HG02571 (cell line): ENCODE results near the gene SCN10A.

Source experiments
- ATAC-seq: cut with Tn5 transposase; IDR thresholded peaks from one replicate; pipeline ENCODE4 v1.9.1; 2021; ENCODE audit warnings: mild to moderate bottlenecking, moderate library complexity; ENCODE audit not compliant: unreplicated experiment

SCN10A gene

GRCh38 chr3:38782148-38782547, 33.9 kb downstream of the SCN10A start:
- ATAC-seq = no peak

GRCh38 chr3:38773528-38773927, 42.5 kb downstream of the SCN10A start:
- no peak for ATAC-seq

- no peak for ATAC-seq
Observed at GRCh38 chr3:38763569-38763968, 52.4 kb downstream of the SCN10A start.

- ATAC-seq = no peak
Observed at GRCh38 chr3:38758557-38758956, 57.5 kb downstream of the SCN10A start.

GRCh38 chr3:38757721-38758120, 58.3 kb downstream of the SCN10A start:
- ATAC-seq = no peak

GRCh38 chr3:38756892-38757291, 59.1 kb downstream of the SCN10A start:
- ATAC-seq = no peak

- ATAC-seq = no peak
Observed at GRCh38 chr3:38755130-38755529, 60.9 kb downstream of the SCN10A start.

- no peak for ATAC-seq
Observed at GRCh38 chr3:38746641-38747040, 69.4 kb downstream of the SCN10A start.

- no peak for ATAC-seq
Observed at GRCh38 chr3:38743043-38743442, 73.0 kb downstream of the SCN10A start.

GRCh38 chr3:38742550-38742949, 73.5 kb downstream of the SCN10A start:
- ATAC-seq = no peak

- ATAC-seq = no peak
Observed at GRCh38 chr3:38740537-38740936, 75.5 kb downstream of the SCN10A start.

GRCh38 chr3:38739931-38740330, 76.1 kb downstream of the SCN10A start:
- ATAC-seq = no peak

- no peak for ATAC-seq
Observed at GRCh38 chr3:38739396-38739689, 76.7 kb downstream of the SCN10A start.

GRCh38 chr3:38738630-38739395, 77.2 kb downstream of the SCN10A start:
- ATAC-seq = no peak

GRCh38 chr3:38731522-38731921, 84.5 kb downstream of the SCN10A start:
- ATAC-seq = no peak

- no peak for ATAC-seq
Observed at GRCh38 chr3:38730281-38730680, 85.7 kb downstream of the SCN10A start.

GRCh38 chr3:38728008-38728407, 88.0 kb downstream of the SCN10A start:
- ATAC-seq = no peak

GRCh38 chr3:38726751-38727150, 89.3 kb downstream of the SCN10A start:
- ATAC-seq = no peak

- no peak for ATAC-seq
Observed at GRCh38 chr3:38725726-38726419, 90.1 kb downstream of the SCN10A start.

GRCh38 chr3:38724392-38724736, 91.7 kb downstream of the SCN10A start:
- no peak for ATAC-seq

- ATAC-seq = no peak
Observed at GRCh38 chr3:38723569-38724391, 92.2 kb downstream of the SCN10A start.
